ENCODE results near the gene SEMA3F. TPM values are rescaled to one million over a fixed set of nuclear protein-coding genes. Genes with fewer than 3 reads are reported as not detected.

Gene SEMA3F
- total RNA-seq, 1 donor from 2014 or later: 14.5 TPM

GRCh38 chr3:50164481-50164880 is 9.4 kb downstream of the SEMA3F start:
- Mint-ChIP-seq H3K36me3 (peaks cover 2% of the 10 kb centered on the region), H3K4me1 (peaks cover 63% of the 10 kb centered on the region), H3K9me3 (no peaks in the 10 kb centered on the region), H3K4me3 (no peak overlapping the region), H3K27ac (peak overlapping the region; percentile 4), H3K27me3 (ENCODE audit: insufficient read depth, low read depth) (peaks cover 10% of the 10 kb centered on the region)
- no peak for DNase-seq (ENCODE audit: low spot score)
- H3K27ac ChIP-seq: no peak overlapping the region
- no peak overlapping the region for H3K4me2 ChIP-seq
- TF ChIP-seq, protein P1, sequence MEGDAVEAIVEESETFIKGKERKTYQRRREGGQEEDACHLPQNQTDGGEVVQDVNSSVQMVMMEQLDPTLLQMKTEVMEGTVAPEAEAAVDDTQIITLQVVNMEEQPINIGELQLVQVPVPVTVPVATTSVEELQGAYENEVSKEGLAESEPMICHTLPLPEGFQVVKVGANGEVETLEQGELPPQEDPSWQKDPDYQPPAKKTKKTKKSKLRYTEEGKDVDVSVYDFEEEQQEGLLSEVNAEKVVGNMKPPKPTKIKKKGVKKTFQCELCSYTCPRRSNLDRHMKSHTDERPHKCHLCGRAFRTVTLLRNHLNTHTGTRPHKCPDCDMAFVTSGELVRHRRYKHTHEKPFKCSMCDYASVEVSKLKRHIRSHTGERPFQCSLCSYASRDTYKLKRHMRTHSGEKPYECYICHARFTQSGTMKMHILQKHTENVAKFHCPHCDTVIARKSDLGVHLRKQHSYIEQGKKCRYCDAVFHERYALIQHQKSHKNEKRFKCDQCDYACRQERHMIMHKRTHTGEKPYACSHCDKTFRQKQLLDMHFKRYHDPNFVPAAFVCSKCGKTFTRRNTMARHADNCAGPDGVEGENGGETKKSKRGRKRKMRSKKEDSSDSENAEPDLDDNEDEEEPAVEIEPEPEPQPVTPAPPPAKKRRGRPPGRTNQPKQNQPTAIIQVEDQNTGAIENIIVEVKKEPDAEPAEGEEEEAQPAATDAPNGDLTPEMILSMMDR (IDR thresholded peaks at IDR 0.05): no peak
- TF ChIP-seq EZH2phosphoT487 (IDR thresholded peaks at IDR 0.05) (no peak), EZH2 (IDR thresholded peaks at IDR 0.05) (no peak)
- no peaks in the 10 kb centered on the region for H3K9me3 ChIP-seq (ENCODE audit: low read depth)
- no peaks in the 10 kb centered on the region for H3K36me3 ChIP-seq
- H2AFZ ChIP-seq (replicated peaks): no peak overlapping the region
- H3F3A ChIP-seq (ENCODE audit: low read depth): peaks cover 22% of the 10 kb centered on the region
- peaks cover 12% of the 10 kb centered on the region for H3K79me2 ChIP-seq (ENCODE audit: low read depth)
- peaks cover 60% of the 10 kb centered on the region for H3K4me1 ChIP-seq
- H3K27me3 ChIP-seq: no peaks in the 10 kb centered on the region
- no peak overlapping the region for H3K4me3 ChIP-seq
- peaks cover 97% of the 10 kb centered on the region for H4K20me1 ChIP-seq (ENCODE audit: low read depth)
- no peak overlapping the region for H3K9ac ChIP-seq

GRCh38 chr3:50164984-50165909 is 10.1 kb downstream of the SEMA3F start:
- H3K27ac Mint-ChIP-seq: peak overlapping the region; percentile 4
- no peak overlapping the region for H3K9ac ChIP-seq

GRCh38 chr3:50165910-50166538 is 10.9 kb downstream of the SEMA3F start:
- Mint-ChIP-seq H3K27me3 (ENCODE audit: insufficient read depth, low read depth) (peaks cover 12% of the 10 kb centered on the region), H3K36me3 (peaks cover 2% of the 10 kb centered on the region), H3K4me3 (peak overlapping the region; percentile 64), H3K27ac (peak overlapping the region; percentile 99), H3K9me3 (no peaks in the 10 kb centered on the region), H3K4me1 (peaks cover 66% of the 10 kb centered on the region)
- H3K9ac ChIP-seq: no peak overlapping the region
- peaks cover 96% of the 10 kb centered on the region for H4K20me1 ChIP-seq (ENCODE audit: low read depth)
- H3K27ac ChIP-seq: no peak overlapping the region
- no peak overlapping the region for H2AFZ ChIP-seq (replicated peaks)
- peaks cover 22% of the 10 kb centered on the region for H3F3A ChIP-seq (ENCODE audit: low read depth)
- no peaks in the 10 kb centered on the region for H3K9me3 ChIP-seq (ENCODE audit: low read depth)
- no peaks in the 10 kb centered on the region for H3K36me3 ChIP-seq
- no peak overlapping the region for H3K4me3 ChIP-seq
- H3K4me1 ChIP-seq: peaks cover 64% of the 10 kb centered on the region
- no peak for TF ChIP-seq EZH2 (IDR thresholded peaks at IDR 0.05)
- TF ChIP-seq EZH2phosphoT487 (IDR thresholded peaks at IDR 0.05): no peak
- DNase-seq (ENCODE audit: low spot score): no peak
- H3K79me2 ChIP-seq (ENCODE audit: low read depth): peaks cover 12% of the 10 kb centered on the region
- H3K27me3 ChIP-seq: no peaks in the 10 kb centered on the region
- peak overlapping the region; percentile 55 for H3K4me2 ChIP-seq

More at GRCh38 chr3:50164984-50165909, 10.1 kb downstream of the SEMA3F start:
- Mint-ChIP-seq H3K4me3 (peak overlapping the region; percentile 7), H3K9me3 (no peaks in the 10 kb centered on the region), H3K36me3 (peaks cover 2% of the 10 kb centered on the region), H3K27me3 (ENCODE audit: insufficient read depth, low read depth) (peaks cover 10% of the 10 kb centered on the region), H3K4me1 (peaks cover 62% of the 10 kb centered on the region)
- TF ChIP-seq EZH2phosphoT487 (IDR thresholded peaks at IDR 0.05) (no peak), EZH2 (IDR thresholded peaks at IDR 0.05) (no peak)
- TF ChIP-seq, protein P1 (IDR thresholded peaks at IDR 0.05): no peak
- H3F3A ChIP-seq (ENCODE audit: low read depth): peaks cover 22% of the 10 kb centered on the region
- peak overlapping the region; percentile 56 for H3K27ac ChIP-seq
- H3K4me2 ChIP-seq: no peak overlapping the region
- H3K36me3 ChIP-seq: no peaks in the 10 kb centered on the region
- H3K9me3 ChIP-seq (ENCODE audit: low read depth): no peaks in the 10 kb centered on the region
- H3K27me3 ChIP-seq: no peaks in the 10 kb centered on the region
- no peak overlapping the region for H2AFZ ChIP-seq (replicated peaks)
- peaks cover 64% of the 10 kb centered on the region for H3K4me1 ChIP-seq
- no peak overlapping the region for H3K4me3 ChIP-seq
- peaks cover 97% of the 10 kb centered on the region for H4K20me1 ChIP-seq (ENCODE audit: low read depth)
- DNase-seq (ENCODE audit: low spot score): no peak
- H3K79me2 ChIP-seq (ENCODE audit: low read depth): peaks cover 12% of the 10 kb centered on the region
